ENCODE data around the gene IL10RB.

The IL10RB gene

GRCh38 chr21:33332143-33332542, 66.0 kb downstream of the IL10RB start:
- no peak for DNase-seq (ENCODE audit: low read depth)

GRCh38 chr21:33334191-33334590, 68.0 kb downstream of the IL10RB start:
- DNase-seq (ENCODE audit: low read depth): no peak

- no peak for DNase-seq (ENCODE audit: low read depth)
These were observed 68.7 kb downstream of the IL10RB start for GRCh38 chr21:33334824-33335223.

GRCh38 chr21:33339135-33339534, 73.0 kb downstream of the IL10RB start:
- no peak for DNase-seq (ENCODE audit: low read depth)

- DNase-seq (ENCODE audit: low read depth): no peak
These were observed 73.8 kb downstream of the IL10RB start for GRCh38 chr21:33339918-33340317.

DNA sequence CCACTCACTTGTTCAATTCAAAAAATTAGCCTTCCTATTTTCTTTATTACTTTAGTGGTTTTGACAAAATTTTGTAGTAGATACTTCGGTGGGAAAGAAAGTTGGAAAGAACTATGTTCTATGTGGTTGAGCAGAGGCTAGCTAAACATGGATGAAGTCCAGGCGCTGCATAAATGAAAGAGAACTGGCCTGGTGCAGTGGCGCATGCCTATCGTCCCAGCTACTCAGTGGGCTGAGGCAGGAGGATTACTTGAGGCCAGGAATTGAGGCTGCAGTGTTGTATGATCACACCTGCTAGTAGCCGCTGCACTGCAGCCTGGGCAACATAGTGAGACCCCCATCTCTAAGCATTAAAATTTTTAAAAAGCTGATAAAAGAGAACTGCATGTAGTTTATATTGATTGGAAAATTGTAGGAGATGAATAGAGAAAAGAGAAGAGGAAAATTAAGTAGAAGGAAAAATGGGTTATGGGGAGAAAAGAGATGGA, 79.6 kb downstream of the IL10RB start:
- no peak for DNase-seq (ENCODE audit: low read depth)

All from HS-5 (cell line).